ACC112 (cell line): ENCODE measurements around the gene CDH23.

ENCODE experiments used
- H2AFZ ChIP-seq: fragments of 200-600 bp; sonication (generic); one replicate; pipeline ENCODE4 v1.6.0; 2017; ENCODE audit warnings: antibody characterized with exemption, low read length; ENCODE audit not compliant: unreplicated experiment
- H3K27ac ChIP-seq: fragments of 200-600 bp; sonication (generic); 2 replicates; pipeline ENCODE4 v1.5.1; 2014; ENCODE audit warnings: low read depth, mild to moderate bottlenecking, antibody characterized with exemption, low read length, moderate library complexity
- H3K27me3 ChIP-seq: fragments of 200-600 bp; sonication (generic); 2 replicates; pipeline ENCODE4 v1.6.1; 2014; ENCODE audit warnings: mild to moderate bottlenecking, antibody characterized with exemption, low read length, moderate library complexity, mixed read lengths; ENCODE audit not compliant: insufficient read depth
- H3K36me3 ChIP-seq: fragments of 200-600 bp; sonication (generic); 2 replicates; pipeline ENCODE4 v1.6.1; 2016; ENCODE audit warnings: mild to moderate bottlenecking, antibody characterized with exemption, low read length, moderate library complexity, mixed read lengths; ENCODE audit not compliant: insufficient read depth
- H3K4me1 ChIP-seq: fragments of 200-600 bp; sonication (generic); one replicate; pipeline ENCODE4 v1.6.1; 2016; ENCODE audit warnings: low read length, mixed read lengths; ENCODE audit not compliant: insufficient read depth, unreplicated experiment, control insufficient read depth
- H3K4me3 ChIP-seq: fragments of 200-600 bp; sonication (generic); 2 replicates; pipeline ENCODE4 v1.5.1; 2014; ENCODE audit warnings: mild to moderate bottlenecking, low read depth, low read length
- H3K79me2 ChIP-seq: fragments of 200-600 bp; sonication (generic); one replicate; pipeline ENCODE4 v1.6.0; 2016; ENCODE audit warnings: low read length; ENCODE audit not compliant: control insufficient read depth, unreplicated experiment, insufficient read depth

The CDH23 gene

GRCh38 chr10:71456631-71457030 is 59.9 kb downstream of the CDH23 start:
- H3K79me2 ChIP-seq, result no peaks in the 10 kb centered on the region
- no peak overlapping the region for H3K4me3 ChIP-seq

GRCh38 chr10:71457908-71458307 is 61.2 kb downstream of the CDH23 start:
- no peaks in the 10 kb centered on the region for H3K79me2 ChIP-seq
- H3K4me1 ChIP-seq, result no peaks in the 10 kb centered on the region
- peaks cover 85% of the 10 kb centered on the region for H3K27me3 ChIP-seq
- H2AFZ ChIP-seq, result no peak overlapping the region
- no peak overlapping the region for H3K4me3 ChIP-seq
- no peaks in the 10 kb centered on the region for H3K36me3 ChIP-seq
- no peak overlapping the region for H3K27ac ChIP-seq

More at GRCh38 chr10:71456631-71457030, 59.9 kb downstream of the CDH23 start:
- Histone ChIP-seq H3K27me3 (peaks cover 75% of the 10 kb centered on the region), H3K4me1 (no peaks in the 10 kb centered on the region), H3K36me3 (no peaks in the 10 kb centered on the region), H2AFZ (no peak overlapping the region), H3K27ac (no peak overlapping the region)

- Histone ChIP-seq H3K4me3 (no peak overlapping the region), H3K4me1 (no peaks in the 10 kb centered on the region), H2AFZ (no peak overlapping the region), H3K79me2 (no peaks in the 10 kb centered on the region), H3K27me3 (peaks cover 85% of the 10 kb centered on the region), H3K27ac (no peak overlapping the region), H3K36me3 (no peaks in the 10 kb centered on the region)
Measured at GRCh38 chr10:71458387-71458786, 61.7 kb downstream of the CDH23 start.

- no peak overlapping the region for H2AFZ ChIP-seq
- H3K27ac ChIP-seq, result no peak overlapping the region
- no peaks in the 10 kb centered on the region for H3K79me2 ChIP-seq
- H3K4me1 ChIP-seq, result no peaks in the 10 kb centered on the region
- H3K36me3 ChIP-seq, result no peaks in the 10 kb centered on the region
- H3K4me3 ChIP-seq, result no peak overlapping the region
- H3K27me3 ChIP-seq, result peaks cover 86% of the 10 kb centered on the region
Measured at GRCh38 chr10:71459513-71459912, 62.8 kb downstream of the CDH23 start.

- no peak overlapping the region for H3K27ac ChIP-seq
- peaks cover 90% of the 10 kb centered on the region for H3K27me3 ChIP-seq
- no peak overlapping the region for H2AFZ ChIP-seq
- no peaks in the 10 kb centered on the region for H3K4me1 ChIP-seq
- no peaks in the 10 kb centered on the region for H3K36me3 ChIP-seq
- no peak overlapping the region for H3K4me3 ChIP-seq
- H3K79me2 ChIP-seq, result no peaks in the 10 kb centered on the region
Measured at GRCh38 chr10:71460615-71461014, 63.9 kb downstream of the CDH23 start.

- no peak overlapping the region for H3K4me3 ChIP-seq
- H3K27me3 ChIP-seq, result peaks cover 87% of the 10 kb centered on the region
- H3K4me1 ChIP-seq, result no peaks in the 10 kb centered on the region
- no peak overlapping the region for H3K27ac ChIP-seq
- no peak overlapping the region for H2AFZ ChIP-seq
- no peaks in the 10 kb centered on the region for H3K36me3 ChIP-seq
- H3K79me2 ChIP-seq, result no peaks in the 10 kb centered on the region
Measured at GRCh38 chr10:71461457-71461856, 64.7 kb downstream of the CDH23 start.

- H2AFZ ChIP-seq, result no peak overlapping the region
- no peaks in the 10 kb centered on the region for H3K79me2 ChIP-seq
- peaks cover 78% of the 10 kb centered on the region for H3K27me3 ChIP-seq
- no peaks in the 10 kb centered on the region for H3K36me3 ChIP-seq
- no peak overlapping the region for H3K4me3 ChIP-seq
- H3K27ac ChIP-seq, result no peak overlapping the region
- no peaks in the 10 kb centered on the region for H3K4me1 ChIP-seq
Measured at GRCh38 chr10:71462062-71462935, 65.6 kb downstream of the CDH23 start.

- H3K27ac ChIP-seq, result no peak overlapping the region
- H3K79me2 ChIP-seq, result no peaks in the 10 kb centered on the region
- H2AFZ ChIP-seq, result no peak overlapping the region
- no peaks in the 10 kb centered on the region for H3K36me3 ChIP-seq
- H3K4me1 ChIP-seq, result no peaks in the 10 kb centered on the region
- H3K27me3 ChIP-seq, result peaks cover 70% of the 10 kb centered on the region
- no peak overlapping the region for H3K4me3 ChIP-seq
Measured at GRCh38 chr10:71463111-71463510, 66.4 kb downstream of the CDH23 start.

- Histone ChIP-seq H2AFZ (no peak overlapping the region), H3K27me3 (peaks cover 52% of the 10 kb centered on the region), H3K4me3 (no peak overlapping the region), H3K79me2 (no peaks in the 10 kb centered on the region), H3K36me3 (no peaks in the 10 kb centered on the region), H3K4me1 (no peaks in the 10 kb centered on the region), H3K27ac (no peak overlapping the region)
Measured at GRCh38 chr10:71465551-71466252, 69.0 kb downstream of the CDH23 start.

- Histone ChIP-seq H3K4me1 (no peaks in the 10 kb centered on the region), H3K27ac (no peak overlapping the region), H3K79me2 (no peaks in the 10 kb centered on the region), H2AFZ (no peak overlapping the region), H3K27me3 (peaks cover 46% of the 10 kb centered on the region), H3K4me3 (no peak overlapping the region), H3K36me3 (no peaks in the 10 kb centered on the region)
Measured at GRCh38 chr10:71466330-71466729, 69.6 kb downstream of the CDH23 start.

- Histone ChIP-seq H3K27ac (no peak overlapping the region), H2AFZ (no peak overlapping the region), H3K4me1 (no peaks in the 10 kb centered on the region), H3K79me2 (no peaks in the 10 kb centered on the region), H3K4me3 (no peak overlapping the region), H3K36me3 (no peaks in the 10 kb centered on the region), H3K27me3 (peaks cover 38% of the 10 kb centered on the region)
Measured at GRCh38 chr10:71467161-71467560, 70.4 kb downstream of the CDH23 start.
